AG04450 (cell line): ENCODE results near the gene SCP2. TPM values are rescaled to one million over a fixed set of nuclear protein-coding genes. Genes with fewer than 3 reads are reported as not detected.

ENCODE experiments used
- CTCF ChIA-PET: fragments of 300-600, 350-600 bp; formaldehyde crosslinking; extraction: SDS; loops from one replicate; lab custom pipeline; 2022; ENCODE audit warnings: antibody characterized with exemption, inconsistent platforms; lab: Charles Lee
- POLR2A ChIA-PET: fragments of 350-600 bp; formaldehyde crosslinking; extraction: SDS; loops from one replicate; lab custom pipeline; 2021; ENCODE audit warnings: antibody characterized with exemption, inconsistent platforms; lab: Yijun Ruan, JAX
- DNase-seq: peaks from one replicate; pipeline ENCODE4 v3.0.0-alpha.2; 2011; ENCODE audit warnings: low read depth, low spot score
- H3K27ac ChIP-seq: one replicate; pipeline ENCODE4 v1.5.1; 2012; ENCODE audit warnings: low read depth, low read length, control low read depth
- H3K27me3 ChIP-seq: one replicate; pipeline ENCODE4 v1.6.0; 2012; ENCODE audit warnings: low read length; ENCODE audit not compliant: control insufficient read depth, insufficient read depth
- H3K4me3 ChIP-seq: 2 replicates; pipeline ENCODE4 v1.5.1; 2011; ENCODE audit warnings: mild to moderate bottlenecking, low read depth, low read length, control low read depth
- H3K9me3 ChIP-seq: 2 replicates; pipeline ENCODE4 v1.5.1; 2012; ENCODE audit warnings: low read length; ENCODE audit not compliant: control insufficient read depth, insufficient read depth
- polyA plus RNA-seq: library from polyadenylated mRNA; depleted of rRNA; stranded (reverse); fragments of >200 nt; gene quantifications from 2 replicates; pipeline ENCODE4 v1.2.3, GENCODE V29; 2011
- TF ChIP-seq, protein P1 (sequence below): IDR thresholded peaks from 2 replicates; pipeline ENCODE4 v1.5.1; 2011; ENCODE audit warnings: low read depth, low read length, control low read depth, inconsistent platforms

SCP2 gene
- polyA plus RNA-seq, 1 experiment, result 278 TPM

DNA sequence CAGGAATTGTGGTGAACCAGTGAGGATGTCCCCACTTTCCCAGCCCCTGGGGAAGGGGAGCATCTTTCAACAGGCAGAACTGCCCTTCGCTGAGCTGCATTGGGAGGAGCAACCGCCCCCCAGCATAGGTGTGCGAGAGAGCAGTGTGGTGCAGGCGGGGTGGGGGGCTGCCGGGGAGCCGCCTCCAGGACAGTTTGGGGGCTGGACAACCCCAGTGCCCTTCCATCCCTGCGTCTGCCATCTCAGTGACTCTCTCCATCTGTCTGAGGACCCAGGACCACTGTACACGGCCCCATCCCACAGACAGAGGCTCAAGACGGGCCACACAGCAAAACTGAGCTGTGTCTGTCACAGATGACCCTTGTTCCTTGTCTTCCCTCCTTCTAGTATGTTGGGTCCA, 149.1 kb downstream of the SCP2 start:
- H3K27ac ChIP-seq, result no peak overlapping the region
- POLR2A ChIA-PET, result no interaction called here
- CTCF ChIA-PET, result no interaction called here
- H3K9me3 ChIP-seq, result no peaks in the 10 kb centered on the region; the same call in 1 of the 2 replicates
- no peaks in the 10 kb centered on the region for H3K27me3 ChIP-seq
- no peak overlapping the region for H3K4me3 ChIP-seq
- TF ChIP-seq, protein P1, sequence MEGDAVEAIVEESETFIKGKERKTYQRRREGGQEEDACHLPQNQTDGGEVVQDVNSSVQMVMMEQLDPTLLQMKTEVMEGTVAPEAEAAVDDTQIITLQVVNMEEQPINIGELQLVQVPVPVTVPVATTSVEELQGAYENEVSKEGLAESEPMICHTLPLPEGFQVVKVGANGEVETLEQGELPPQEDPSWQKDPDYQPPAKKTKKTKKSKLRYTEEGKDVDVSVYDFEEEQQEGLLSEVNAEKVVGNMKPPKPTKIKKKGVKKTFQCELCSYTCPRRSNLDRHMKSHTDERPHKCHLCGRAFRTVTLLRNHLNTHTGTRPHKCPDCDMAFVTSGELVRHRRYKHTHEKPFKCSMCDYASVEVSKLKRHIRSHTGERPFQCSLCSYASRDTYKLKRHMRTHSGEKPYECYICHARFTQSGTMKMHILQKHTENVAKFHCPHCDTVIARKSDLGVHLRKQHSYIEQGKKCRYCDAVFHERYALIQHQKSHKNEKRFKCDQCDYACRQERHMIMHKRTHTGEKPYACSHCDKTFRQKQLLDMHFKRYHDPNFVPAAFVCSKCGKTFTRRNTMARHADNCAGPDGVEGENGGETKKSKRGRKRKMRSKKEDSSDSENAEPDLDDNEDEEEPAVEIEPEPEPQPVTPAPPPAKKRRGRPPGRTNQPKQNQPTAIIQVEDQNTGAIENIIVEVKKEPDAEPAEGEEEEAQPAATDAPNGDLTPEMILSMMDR, result no peak
- DNase-seq, result no peak

DNA sequence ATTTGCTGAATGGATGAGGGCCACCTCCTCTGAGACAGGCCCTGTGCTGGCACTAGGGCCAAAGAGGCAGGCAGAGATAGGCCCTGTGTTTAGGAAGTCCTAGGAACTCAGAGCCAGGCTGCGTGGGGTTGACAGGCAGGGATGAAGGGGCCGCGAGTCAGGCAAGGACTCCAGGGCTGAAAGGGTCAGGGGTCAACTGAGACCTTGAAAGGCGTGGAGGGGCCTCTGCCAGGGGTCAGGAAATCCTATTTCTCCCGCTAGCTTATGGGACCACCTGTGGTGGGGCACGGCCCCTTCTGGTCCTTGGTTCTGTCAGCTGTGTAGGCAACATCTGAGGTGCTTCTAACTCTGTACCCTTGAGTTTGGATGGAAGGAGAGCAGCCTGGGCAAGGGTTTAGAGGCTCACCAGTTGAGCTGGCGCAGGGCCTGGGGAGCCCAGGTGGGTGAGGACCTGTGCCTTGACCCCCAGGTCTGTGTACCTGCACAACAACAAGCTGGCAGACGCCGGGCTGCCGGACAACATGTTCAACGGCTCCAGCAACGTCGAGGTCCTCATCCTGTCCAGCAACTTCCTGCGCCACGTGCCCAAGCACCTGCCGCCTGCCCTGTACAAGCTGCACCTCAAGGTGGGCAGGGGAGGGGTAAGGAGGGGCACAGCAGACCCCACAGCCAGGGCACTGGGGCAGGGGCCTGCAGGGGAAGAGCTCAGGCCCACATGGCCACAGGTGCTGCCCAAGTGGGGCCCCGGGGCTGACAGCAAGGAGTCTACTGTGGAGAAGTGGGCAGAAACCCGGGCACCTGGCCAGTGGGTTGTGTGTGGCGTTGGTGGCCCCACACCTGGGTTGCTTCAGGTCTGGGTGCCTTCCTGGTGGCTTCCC, 149.9 kb downstream of the SCP2 start:
- TF ChIP-seq, protein P1, result no peak
- no peaks in the 10 kb centered on the region for H3K27me3 ChIP-seq
- H3K9me3 ChIP-seq, result no peaks in the 10 kb centered on the region; the same call in 1 of the 2 replicates
- ChIA-PET POLR2A (interaction anchor here (0.9 kb wide), 1 partner anchor 8 kb away, joined by 3 read pairs; no protein-coding TSS in a partner anchor), CTCF (no interaction called here)
- no peak overlapping the region for H3K27ac ChIP-seq
- H3K4me3 ChIP-seq, result no peak overlapping the region
- DNase-seq, result no peak

DNA sequence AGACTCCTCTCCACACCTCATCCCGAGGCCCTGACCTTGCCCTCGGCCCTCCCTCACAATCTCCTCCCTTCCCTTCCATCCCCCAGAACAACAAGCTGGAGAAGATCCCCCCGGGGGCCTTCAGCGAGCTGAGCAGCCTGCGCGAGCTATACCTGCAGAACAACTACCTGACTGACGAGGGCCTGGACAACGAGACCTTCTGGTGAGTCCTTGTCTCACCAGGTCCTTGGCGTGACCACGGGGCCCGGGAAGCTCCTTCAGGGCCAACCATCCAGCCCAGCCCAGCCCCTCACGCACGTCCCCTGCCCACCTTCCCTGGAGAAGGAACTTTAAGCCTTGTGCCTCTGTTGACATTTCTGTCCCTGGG, 150.5 kb downstream of the SCP2 start:
- H3K4me3 ChIP-seq, result no peak overlapping the region
- H3K27ac ChIP-seq, result no peak overlapping the region
- ChIA-PET POLR2A (interaction anchor here (0.9 kb wide), 1 partner anchor 9 kb away, joined by 3 read pairs; no protein-coding TSS in a partner anchor), CTCF (no interaction called here)
- H3K27me3 ChIP-seq, result no peaks in the 10 kb centered on the region
- DNase-seq, result no peak
- H3K9me3 ChIP-seq, result no peaks in the 10 kb centered on the region; the same call in 1 of the 2 replicates
- TF ChIP-seq, protein P1, result no peak

DNA sequence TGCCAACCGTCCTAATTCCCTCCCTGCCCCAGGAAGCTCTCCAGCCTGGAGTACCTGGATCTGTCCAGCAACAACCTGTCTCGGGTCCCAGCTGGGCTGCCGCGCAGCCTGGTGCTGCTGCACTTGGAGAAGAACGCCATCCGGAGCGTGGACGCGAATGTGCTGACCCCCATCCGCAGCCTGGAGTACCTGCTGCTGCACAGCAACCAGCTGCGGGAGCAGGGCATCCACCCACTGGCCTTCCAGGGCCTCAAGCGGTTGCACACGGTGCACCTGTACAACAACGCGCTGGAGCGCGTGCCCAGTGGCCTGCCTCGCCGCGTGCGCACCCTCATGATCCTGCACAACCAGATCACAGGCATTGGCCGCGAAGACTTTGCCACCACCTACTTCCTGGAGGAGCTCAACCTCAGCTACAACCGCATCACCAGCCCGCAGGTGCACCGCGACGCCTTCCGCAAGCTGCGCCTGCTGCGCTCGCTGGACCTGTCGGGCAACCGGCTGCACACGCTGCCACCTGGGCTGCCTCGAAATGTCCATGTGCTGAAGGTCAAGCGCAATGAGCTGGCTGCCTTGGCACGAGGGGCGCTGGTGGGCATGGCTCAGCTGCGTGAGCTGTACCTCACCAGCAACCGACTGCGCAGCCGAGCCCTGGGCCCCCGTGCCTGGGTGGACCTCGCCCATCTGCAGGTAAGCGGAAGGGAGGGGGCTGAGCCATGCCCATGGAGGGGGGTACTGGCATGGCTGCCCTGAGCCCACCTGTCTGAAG, 151.4 kb downstream of the SCP2 start:
- TF ChIP-seq, protein P1, result no peak

More for the DNA sequence above, 151.4 kb downstream of the SCP2 start:
- no peak for DNase-seq
- ChIA-PET CTCF (no interaction called here), POLR2A (no interaction called here)
- Histone ChIP-seq H3K27ac (no peak overlapping the region), H3K9me3 (no peaks in the 10 kb centered on the region; the same call in 1 of the 2 replicates), H3K27me3 (no peaks in the 10 kb centered on the region), H3K4me3 (no peak overlapping the region)
